SHP77 treated with DMSO at 0.1 percent for 48 hours (cell line): ENCODE data around the gene TPRG1.

Experiments
- DNase-seq: peaks from one replicate; lab custom pipeline; 2025; lab: John Stamatoyannopoulos, UW

Gene TPRG1

GRCh38 chr3:189278221-189278620 lies 106.5 kb downstream of the TPRG1 start:
- no peak for DNase-seq

- no peak for DNase-seq
These were observed 110.4 kb downstream of the TPRG1 start for GRCh38 chr3:189282189-189282588.

GRCh38 chr3:189282741-189283140 lies 111.0 kb downstream of the TPRG1 start:
- DNase-seq, result no peak

DNA sequence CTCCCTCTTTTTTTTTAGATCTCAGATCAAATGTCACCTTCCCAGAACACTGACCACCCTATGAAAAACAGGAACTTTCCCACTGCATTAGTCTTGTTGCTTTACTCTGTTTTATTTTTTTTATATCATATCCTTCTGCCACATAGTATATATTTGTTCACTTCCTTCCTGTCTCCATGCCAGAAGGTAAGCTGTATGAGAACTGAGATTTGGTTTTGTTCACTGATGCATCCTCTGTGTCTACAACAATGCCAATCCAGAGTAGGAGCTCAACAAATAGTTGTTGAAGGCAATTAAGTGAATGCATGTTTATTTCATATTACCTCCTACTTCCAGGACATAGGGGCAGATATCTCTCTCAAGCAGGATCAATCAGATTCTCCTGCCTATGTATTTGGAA lies 114.4 kb downstream of the TPRG1 start:
- DNase-seq, result no peak

- no peak for DNase-seq
These were observed 115.1 kb downstream of the TPRG1 start for GRCh38 chr3:189286916-189287315.

DNA sequence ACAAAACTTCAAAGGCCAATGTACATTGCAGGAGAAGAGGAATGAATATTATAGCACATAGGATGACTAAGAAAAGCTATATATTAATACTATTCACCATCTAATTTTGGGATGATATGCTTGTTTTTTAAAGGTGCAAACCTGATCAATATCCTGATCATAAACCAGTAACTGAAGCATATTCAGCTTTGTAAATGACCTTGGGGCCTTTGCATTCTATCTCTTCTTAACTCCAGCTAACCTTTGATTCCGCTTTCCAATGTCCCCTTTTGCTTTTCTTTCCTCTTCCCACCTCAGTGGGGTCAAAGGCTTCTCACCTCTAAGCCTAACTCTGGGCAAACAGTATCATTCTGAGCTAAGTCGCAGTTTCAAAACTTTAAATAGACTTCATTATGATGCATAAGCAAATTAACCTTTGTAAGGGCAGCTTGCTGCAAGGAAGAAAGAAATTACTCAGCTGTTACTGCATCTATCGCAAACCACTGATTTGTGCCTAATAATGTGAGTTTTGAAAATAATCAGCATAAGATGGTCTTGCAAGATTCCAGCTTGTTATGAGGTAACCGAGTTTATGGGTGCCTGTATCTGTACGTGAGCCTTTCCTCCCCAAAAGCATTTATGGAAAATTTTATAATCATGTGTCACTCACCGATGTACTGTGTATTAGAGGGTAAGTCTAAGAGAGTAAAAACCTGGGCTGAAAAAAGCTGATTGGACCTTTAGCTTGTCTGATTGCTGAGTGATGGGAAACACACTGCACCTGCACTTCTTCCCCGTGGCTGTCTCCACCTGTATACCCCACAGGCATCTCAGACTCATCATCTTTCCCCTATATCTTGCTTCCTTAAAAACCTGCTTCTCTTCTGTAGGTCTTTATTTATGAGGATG lies 116.8 kb downstream of the TPRG1 start:
- DNase-seq, result no peak

- DNase-seq, result no peak
These were observed 117.5 kb downstream of the TPRG1 start for GRCh38 chr3:189289251-189289650.

DNA sequence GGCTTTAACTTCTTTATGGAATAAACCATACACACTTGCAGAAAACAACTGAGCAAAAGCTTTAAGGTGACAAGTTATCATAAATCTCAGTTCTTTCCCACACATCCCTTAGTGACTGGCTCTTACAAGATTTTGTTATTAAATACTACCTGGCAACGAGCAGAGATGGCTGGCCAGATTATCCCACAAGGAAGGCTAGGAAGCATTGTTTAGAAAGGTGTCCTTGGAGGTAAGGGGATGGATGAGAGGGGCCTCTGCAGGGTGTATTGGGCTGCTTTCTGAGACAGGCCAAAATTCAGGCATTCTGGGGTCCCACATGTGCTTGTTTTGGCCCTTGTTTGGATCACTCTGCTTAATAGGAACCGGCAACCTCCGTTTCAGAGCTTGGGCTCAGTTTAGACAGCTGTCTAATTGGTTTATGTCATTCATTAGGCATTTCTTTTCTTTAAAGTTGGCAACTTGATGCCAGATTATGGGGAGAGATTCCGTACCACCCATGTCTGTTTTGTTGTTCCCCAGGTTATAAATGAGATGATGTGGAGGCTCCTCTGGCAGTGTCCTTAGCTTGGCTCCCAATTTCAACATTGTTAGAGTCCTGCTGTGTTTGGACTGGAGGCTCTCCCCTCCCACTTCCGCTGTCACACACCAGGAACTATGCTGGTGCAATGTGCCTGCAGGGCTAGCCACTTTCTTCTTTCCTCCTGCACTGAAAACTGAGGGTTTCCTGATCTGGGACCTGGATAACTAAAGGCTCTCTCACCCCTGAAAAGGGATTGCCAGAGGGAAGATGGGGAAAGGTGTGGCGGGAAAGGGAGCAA lies 121.1 kb downstream of the TPRG1 start:
- no peak for DNase-seq

DNA sequence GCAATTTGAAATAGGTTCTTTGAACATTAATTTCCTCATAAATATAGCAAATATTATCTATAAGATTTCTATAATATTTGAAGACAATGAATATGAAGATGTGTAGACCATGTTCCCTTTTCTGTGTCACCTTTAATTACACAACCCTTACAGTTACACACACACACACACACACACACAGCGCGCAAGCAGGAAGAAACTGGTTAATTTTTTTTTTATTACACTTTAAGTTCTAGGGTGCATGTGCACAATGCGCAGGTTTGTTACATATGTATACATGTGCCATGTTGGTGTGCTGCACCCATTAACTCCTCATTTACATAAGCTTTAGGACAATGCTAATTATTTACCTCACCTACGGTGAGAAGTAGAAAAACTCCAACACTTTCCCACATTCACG lies 122.9 kb downstream of the TPRG1 start:
- no peak for DNase-seq

GRCh38 chr3:189295089-189295488 lies 123.3 kb downstream of the TPRG1 start:
- DNase-seq, result no peak

- no peak for DNase-seq
These were observed 126.2 kb downstream of the TPRG1 start for GRCh38 chr3:189297932-189298331.

DNA sequence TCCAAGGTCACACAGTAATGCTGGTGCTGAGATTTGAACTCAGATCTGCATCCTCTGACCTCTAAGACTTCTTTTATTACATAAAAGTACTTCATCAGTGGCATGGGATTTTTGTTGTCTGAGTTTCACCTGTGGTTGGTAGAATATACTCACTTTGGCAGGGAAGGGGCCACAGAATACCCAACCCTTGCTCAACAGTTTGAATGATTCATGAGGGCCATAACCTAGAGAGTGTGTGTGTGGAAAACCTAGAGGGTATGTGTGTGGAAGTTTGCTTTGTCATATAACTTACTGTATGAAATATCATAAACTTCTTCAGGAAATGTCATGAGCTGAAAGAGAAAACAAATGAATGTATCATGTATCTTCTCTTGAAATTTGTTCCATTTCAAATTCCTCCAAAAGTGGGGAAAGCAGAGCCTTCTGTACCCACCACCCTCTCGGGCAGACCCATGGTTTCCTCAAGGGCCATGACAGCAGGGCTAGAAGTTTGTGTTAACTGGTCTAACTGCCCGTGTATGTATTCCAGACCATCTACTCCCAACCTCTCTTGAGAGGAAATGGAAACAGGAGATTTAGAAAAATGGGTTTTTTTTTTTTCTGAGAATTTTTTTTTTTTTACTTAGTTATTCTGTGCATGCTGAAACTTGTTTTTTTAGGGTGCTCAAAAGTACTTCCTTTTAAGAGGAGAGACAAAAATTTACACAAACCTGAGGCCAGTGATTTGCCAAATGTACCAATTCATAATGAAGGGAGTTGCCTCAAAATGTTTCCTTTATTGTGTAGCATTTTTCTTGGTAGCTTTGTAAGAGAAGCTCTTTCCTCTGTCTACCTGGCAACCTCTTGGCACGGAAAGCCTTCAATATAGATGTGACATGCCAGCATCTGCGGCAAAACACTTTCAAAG lies 127.0 kb downstream of the TPRG1 start:
- no peak for DNase-seq

DNA sequence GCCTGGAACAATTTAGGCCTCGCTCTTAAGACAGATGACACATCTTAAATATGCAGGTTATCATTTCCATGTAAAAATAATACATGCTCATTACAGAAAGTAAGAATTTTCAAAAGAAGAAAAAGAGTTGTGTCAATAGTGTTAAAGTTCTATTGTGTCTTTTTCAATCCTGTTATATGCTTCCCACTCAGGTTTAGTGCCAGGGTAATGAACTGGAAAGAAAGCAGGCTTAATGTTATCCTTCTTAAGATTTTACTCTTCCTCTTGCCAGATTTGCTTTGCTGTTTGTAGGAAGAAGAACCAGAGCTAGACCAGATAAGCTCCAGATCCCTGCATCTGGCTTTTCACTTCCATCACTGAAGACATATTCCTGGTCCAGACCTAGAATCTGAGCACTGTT lies 128.6 kb downstream of the TPRG1 start:
- no peak for DNase-seq

GRCh38 chr3:189301479-189301878 lies 129.7 kb downstream of the TPRG1 start:
- DNase-seq, result no peak

GRCh38 chr3:189303584-189303983 lies 131.8 kb downstream of the TPRG1 start:
- DNase-seq, result no peak

DNA sequence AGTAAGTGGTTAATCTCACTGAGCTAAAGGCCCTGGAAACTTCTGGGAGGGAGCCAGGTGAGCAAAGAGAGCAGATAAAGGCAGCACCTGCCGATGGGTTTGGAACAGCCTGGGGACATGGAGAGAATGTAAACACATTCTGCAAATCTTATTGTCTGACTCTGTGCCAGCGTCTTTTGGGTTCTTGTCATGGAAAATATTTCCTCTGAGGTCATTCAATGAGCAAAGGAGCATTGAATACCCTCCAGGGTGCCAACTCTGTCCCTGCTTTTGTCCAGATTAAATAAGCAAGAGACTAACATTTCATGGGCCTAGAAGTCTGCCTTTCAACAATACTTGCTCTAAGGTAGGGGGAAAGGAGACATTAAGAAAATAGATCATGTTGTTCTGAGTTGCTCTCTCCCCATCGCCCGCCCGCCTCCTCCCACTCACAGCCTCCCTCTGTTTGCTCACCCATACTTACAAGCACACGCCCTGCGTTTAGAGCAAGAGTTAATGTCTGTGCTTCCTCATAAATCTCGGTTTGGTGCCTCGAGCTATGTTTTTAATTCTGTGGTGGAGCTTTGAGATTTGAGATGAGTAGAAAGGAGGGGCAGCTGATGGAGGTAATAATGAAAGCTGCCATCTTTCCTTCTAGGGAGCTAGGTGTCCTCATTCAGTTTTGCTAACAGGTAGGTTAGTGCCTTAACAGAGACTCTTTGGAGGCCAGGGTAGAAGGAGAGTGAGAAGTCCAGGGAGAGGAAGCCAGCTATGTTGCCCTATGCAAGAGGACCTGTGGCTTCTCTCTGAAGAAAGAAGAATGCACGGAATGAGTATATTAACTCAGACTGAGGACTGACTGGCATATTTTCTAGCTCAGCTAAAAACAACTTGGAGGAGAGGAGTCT lies 132.9 kb downstream of the TPRG1 start:
- DNase-seq, result peak; percentile 76

GRCh38 chr3:189305412-189305811 lies 133.6 kb downstream of the TPRG1 start:
- DNase-seq, result no peak

DNA sequence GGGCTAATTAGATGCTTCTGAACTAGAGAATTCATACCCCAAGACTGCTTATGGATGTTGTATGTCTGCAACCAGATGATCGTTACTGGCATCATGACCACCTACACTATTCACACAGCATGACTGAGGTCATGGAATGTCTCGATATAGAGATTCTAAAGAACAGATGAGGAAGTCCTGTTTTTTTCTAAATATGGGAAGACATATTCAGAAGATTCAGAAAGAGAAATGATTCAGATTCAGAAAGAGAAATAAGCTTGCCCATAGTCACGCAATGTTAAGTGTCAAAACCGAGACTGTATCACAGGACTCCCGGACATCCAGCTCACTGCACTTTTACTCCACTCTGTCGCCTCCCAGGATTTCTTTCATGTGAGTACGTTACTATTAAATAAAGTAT lies 136.2 kb downstream of the TPRG1 start:
- no peak for DNase-seq

DNA sequence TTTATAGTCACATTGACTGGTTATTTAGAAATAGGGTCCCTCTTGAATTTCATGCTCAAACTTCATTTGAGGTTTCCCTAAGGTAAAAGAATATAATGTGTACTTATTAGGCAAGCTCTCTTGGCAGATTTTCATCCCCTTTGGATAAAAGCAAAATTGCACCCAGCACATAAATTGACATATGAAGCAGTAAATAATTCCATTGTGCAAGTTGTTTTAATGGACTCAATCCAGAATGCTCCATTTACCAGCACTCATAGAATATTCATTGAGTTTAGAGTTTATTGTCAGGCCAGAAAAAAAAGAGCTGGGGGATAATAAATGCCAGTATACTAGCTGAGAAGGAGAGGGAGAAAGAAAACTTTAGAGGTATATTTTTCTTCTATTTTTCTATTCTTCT lies 136.8 kb downstream of the TPRG1 start:
- no peak for DNase-seq

DNA sequence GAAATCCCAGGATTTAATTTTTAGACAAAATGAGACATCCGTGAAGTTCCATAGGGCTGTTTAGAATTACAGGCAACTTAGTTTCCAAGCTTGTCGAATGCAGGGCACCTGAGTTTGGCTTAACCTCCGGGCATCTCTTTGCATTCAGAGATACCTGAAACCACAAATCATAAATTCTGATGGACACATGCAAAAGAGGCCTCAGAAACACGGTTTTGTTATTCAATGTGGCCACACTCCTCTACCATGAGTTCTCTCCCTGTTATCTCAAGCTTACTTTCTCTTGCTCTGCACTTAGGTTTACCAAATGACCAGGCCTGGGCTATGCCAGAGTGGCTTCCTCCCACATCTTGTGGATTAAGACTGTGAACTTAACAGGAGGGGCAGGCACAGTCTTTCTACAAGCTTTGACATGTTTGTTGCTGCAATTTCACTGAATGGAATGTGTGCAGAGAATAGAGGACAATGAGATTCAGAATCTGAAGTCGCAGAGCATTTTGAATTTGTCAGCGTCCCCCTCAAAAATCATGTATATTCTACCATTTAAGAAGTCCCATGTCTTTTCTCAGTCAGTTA lies 137.7 kb downstream of the TPRG1 start:
- no peak for DNase-seq

GRCh38 chr3:189311521-189311920 lies 139.8 kb downstream of the TPRG1 start:
- no peak for DNase-seq
